GM19240 (cell line): ENCODE data around the gene KRTAP10-11.

Source experiments
- DNase-seq: peaks from one replicate; pipeline ENCODE4 v3.0.0; 2011; ENCODE audit warnings: low spot score; ENCODE audit not compliant: insufficient read length

Gene KRTAP10-11

DNA sequence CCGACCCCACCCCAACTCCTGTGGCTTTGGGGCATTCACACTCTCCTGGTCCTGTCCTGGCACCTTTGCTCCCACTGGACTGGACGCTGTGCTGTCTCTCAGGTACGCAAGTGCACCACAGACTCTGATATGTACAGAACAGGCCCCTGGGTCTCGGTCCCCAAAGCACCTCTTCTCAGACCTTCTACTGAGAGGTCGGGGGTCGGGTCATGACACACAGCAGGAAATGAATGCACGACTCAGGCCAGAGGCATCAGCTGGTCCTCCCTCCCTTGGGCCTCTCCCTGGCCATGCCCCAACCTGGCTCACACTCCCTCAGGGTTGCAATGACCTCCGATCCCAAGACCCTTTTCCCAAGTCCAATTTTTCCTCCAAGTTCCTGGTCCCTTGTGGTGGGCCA is 49.0 kb downstream of the KRTAP10-11 start:
- no peak for DNase-seq

DNA sequence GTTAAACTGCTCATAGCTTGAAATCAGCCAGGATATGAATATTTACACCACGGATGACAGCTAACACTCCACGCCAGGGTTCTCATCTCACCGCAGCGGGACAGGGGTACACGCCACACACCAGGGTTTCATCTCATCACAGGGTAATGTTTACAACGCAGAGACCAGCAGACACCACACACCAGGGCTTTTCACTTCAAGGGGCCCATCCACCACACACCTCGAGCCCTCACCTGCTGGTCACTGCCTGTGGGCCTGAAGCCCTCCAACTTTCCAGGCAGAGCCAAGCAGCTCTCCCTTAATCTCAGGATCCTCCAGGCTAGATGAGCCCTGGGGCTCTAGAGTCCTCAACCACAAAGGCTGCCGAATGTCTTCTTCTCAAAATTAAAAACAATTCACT is 49.4 kb downstream of the KRTAP10-11 start:
- DNase-seq = no peak

- DNase-seq = no peak
These were observed 50.4 kb downstream of the KRTAP10-11 start for GRCh38 chr21:44696572-44696971.
